Upper lobe of right lung (tissue), 1 donor: ENCODE results near the gene LRRC56. TPM values are rescaled to one million over a fixed set of nuclear protein-coding genes. Genes with fewer than 3 reads are reported as not detected.
A peak's percentile ranks its signal among the peaks of the same experiment; 100 is the strongest.

ENCODE experiments used
- ATAC-seq: fragments of 200-7000 bp; cut with Tn5 transposase; one replicate; pipeline ENCODE4 v1.9.1; 2020; ENCODE audit warnings: mild to moderate bottlenecking, moderate library complexity
- DNase-seq: peaks from one replicate; pipeline ENCODE4 v3.0.0-alpha.2; 2020
- H3K27ac ChIP-seq: fragments of 200-600 bp; one replicate; pipeline ENCODE4 v1.8.0; 2022
- H3K27me3 ChIP-seq: fragments of 200-600 bp; one replicate; pipeline ENCODE4 v1.8.0; 2022; ENCODE audit warnings: mild to moderate bottlenecking
- H3K36me3 ChIP-seq: fragments of 200-600 bp; one replicate; pipeline ENCODE4 v1.8.0; 2022
- H3K4me1 ChIP-seq: fragments of 200-600 bp; one replicate; pipeline ENCODE4 v1.8.0; 2022
- H3K4me3 ChIP-seq: fragments of 200-600 bp; one replicate; pipeline ENCODE4 v1.8.0; 2022; ENCODE audit warnings: mild to moderate bottlenecking
- H3K9me3 ChIP-seq: fragments of 200-600 bp; one replicate; pipeline ENCODE4 v1.8.0; 2022
- CTCF ChIP-seq: fragments of 200-600 bp; IDR thresholded peaks from one replicate; pipeline ENCODE4 v1.8.0; 2022; ENCODE audit warnings: antibody characterized with exemption
- intact Hi-C: fragments of 100-400 bp; cut with DNase I; formaldehyde crosslinking; loops from one replicate; pipeline ENCODE4 v1.11.0; 2022
- total RNA-seq: library from RNA; stranded (reverse); fragmentation: NEBNext Ultra II Directional; extraction: Animal tissue kit (Norgen Biotek cat#: 25700); gene quantifications from one replicate; pipeline ENCODE4 v1.2.1, GENCODE V29; 2021
- donor health status: DM: no; HTN: yes; CAD: no; lungs with severe emphysema.

LRRC56 gene
- total RNA-seq, 1 donor from 2014 or later, result 3.2 TPM

GRCh38 chr11:507727-508515, 29.4 kb upstream of the LRRC56 start:
- intact Hi-C loops, result no loop called here
- DNase-seq (no peak), ATAC-seq (no peak)

GRCh38 chr11:508956-509355, 28.4 kb upstream of the LRRC56 start:
- DNase-seq (no peak), ATAC-seq (no peak)
- Histone ChIP-seq H3K9me3 (no peaks in the 10 kb centered on the region), H3K27ac (no peak overlapping the region), H3K4me1 (peaks cover 25% of the 10 kb centered on the region), H3K27me3 (no peaks in the 10 kb centered on the region), H3K4me3 (no peak overlapping the region), H3K36me3 (peaks cover 18% of the 10 kb centered on the region)
- intact Hi-C loops, result no loop called here
- TF ChIP-seq CTCF, result no peak

More at GRCh38 chr11:507727-508515, 29.4 kb upstream of the LRRC56 start:
- Histone ChIP-seq H3K4me3 (peak overlapping the region; percentile 88), H3K9me3 (no peaks in the 10 kb centered on the region), H3K36me3 (peaks cover 18% of the 10 kb centered on the region), H3K4me1 (peaks cover 36% of the 10 kb centered on the region), H3K27me3 (no peaks in the 10 kb centered on the region), H3K27ac (peak overlapping the region; percentile 70)
- no peak for TF ChIP-seq CTCF

GRCh38 chr11:512761-513595, 24.3 kb upstream of the LRRC56 start:
- no peak overlapping the region for H3K4me3 ChIP-seq
- ATAC-seq (peak; percentile 66), DNase-seq (no peak)
- intact Hi-C loops, result no loop called here
- no peaks in the 10 kb centered on the region for H3K27me3 ChIP-seq
- H3K4me1 ChIP-seq, result peaks cover 3% of the 10 kb centered on the region
- TF ChIP-seq CTCF, result no peak
- no peak overlapping the region for H3K27ac ChIP-seq
- no peaks in the 10 kb centered on the region for H3K9me3 ChIP-seq
- H3K36me3 ChIP-seq, result peaks cover 18% of the 10 kb centered on the region

- no peaks in the 10 kb centered on the region for H3K9me3 ChIP-seq
- intact Hi-C loops, result no loop called here
- no peaks in the 10 kb centered on the region for H3K4me1 ChIP-seq
- no peak overlapping the region for H3K4me3 ChIP-seq
- peaks cover 9% of the 10 kb centered on the region for H3K36me3 ChIP-seq
- no peak overlapping the region for H3K27ac ChIP-seq
- ATAC-seq (no peak), DNase-seq (no peak)
- TF ChIP-seq CTCF, result no peak
- H3K27me3 ChIP-seq, result no peaks in the 10 kb centered on the region
Observed at GRCh38 chr11:514606-515005, 22.7 kb upstream of the LRRC56 start.

GRCh38 chr11:515131-515530, 22.2 kb upstream of the LRRC56 start:
- ATAC-seq, result no peak
- DNase-seq, result no peak
- intact Hi-C loops, result no loop called here

More at GRCh38 chr11:515131-515530, 22.2 kb upstream of the LRRC56 start:
- Histone ChIP-seq H3K27ac (no peak overlapping the region), H3K36me3 (peaks cover 9% of the 10 kb centered on the region), H3K4me3 (no peak overlapping the region), H3K27me3 (no peaks in the 10 kb centered on the region), H3K9me3 (no peaks in the 10 kb centered on the region), H3K4me1 (no peaks in the 10 kb centered on the region)
- TF ChIP-seq CTCF, result no peak
